Spleen (tissue), 11 donors: ENCODE measurements around the gene FAM20C. TPM values are rescaled to one million over a fixed set of nuclear protein-coding genes. Genes with fewer than 3 reads are reported as not detected.

Experiments
- DNase-seq: peaks from one replicate; pipeline ENCODE4 v3.0.0-alpha.2; 2020
- H3K27ac ChIP-seq, 8 donors: fragments of 200-600 bp; sonication (generic) in 7 of 8; 1 replicate in 4 of 8; 2 replicates in 4 of 8; pipeline versions ENCODE4 v1.5.0 to v1.8.0; 2016 to 2021; ENCODE audit warnings: inconsistent platforms in 4 of 8, mild to moderate bottlenecking in 4 of 8, moderate library complexity in 1 of 8
- H3K27me3 ChIP-seq, 7 donors: fragments of 200-600 bp; sonication (generic) in 6 of 7; replicated peaks in 1 of 7; 1 replicate in 4 of 7; 2 replicates in 3 of 7; pipeline versions ENCODE4 v1.5.0 to v1.8.0; 2016 to 2021; ENCODE audit warnings: inconsistent platforms in 3 of 7, mild to moderate bottlenecking in 1 of 7
- H3K36me3 ChIP-seq, 6 donors: fragments of 200-600 bp; sonication (generic) in 5 of 6; 1 replicate in 4 of 6; 2 replicates in 2 of 6; pipeline versions ENCODE4 v1.5.0 to v1.8.0; 2016 to 2021; ENCODE audit warnings: inconsistent platforms in 2 of 6
- H3K4me1 ChIP-seq, 6 donors: fragments of 200-600 bp; sonication (generic) in 5 of 6; 1 replicate in 3 of 6; 2 replicates in 3 of 6; pipeline versions ENCODE4 v1.5.0 to v1.8.0; 2016 to 2021; ENCODE audit warnings: inconsistent platforms in 3 of 6
- H3K4me3 ChIP-seq, 8 donors: fragments of 200-600 bp; sonication (generic) in 7 of 8; 1 replicate in 4 of 8; 2 replicates in 4 of 8; pipeline versions ENCODE4 v1.5.0 to v1.8.0; 2016 to 2021; ENCODE audit warnings: inconsistent platforms in 4 of 8, mild to moderate bottlenecking in 4 of 8, moderate library complexity in 2 of 8
- H3K9me3 ChIP-seq, 8 donors: fragments of 200-600 bp; sonication (generic) in 7 of 8; 1 replicate in 4 of 8; 2 replicates in 4 of 8; pipeline versions ENCODE4 v1.5.0 to v1.8.0; 2016 to 2021; ENCODE audit warnings: inconsistent platforms in 4 of 8
- POLR2A ChIP-seq, 3 donors: fragments of 450-650 bp; IDR thresholded peaks; one replicate each; pipeline ENCODE4 v1.5.1; 2017; ENCODE audit warnings: antibody characterized with exemption in 3 of 3, mild to moderate bottlenecking in 1 of 3
- POLR2AphosphoS5 ChIP-seq, 3 donors: sonication (generic); formaldehyde crosslinking; IDR thresholded peaks; one replicate each; pipeline ENCODE4 v1.5.1; 2017; ENCODE audit warnings: antibody characterized with exemption in 3 of 3
- WGBS, 5 donors: extraction: QIAGEN DNeasy Blood & Tissue Kit in 3 of 5; methylation state at CpG; one replicate each; pipeline versions ENCODE4 v1.1.5 to v1.1.7; 2013 to 2018; 5-methylcytosine and 5-hydroxymethylcytosine counted together
- intact Hi-C: fragments of 100-400 bp; cut with DNase I; formaldehyde crosslinking; loops from one replicate; pipeline ENCODE4 v1.15.0; 2023; ENCODE audit warnings: low total_unique reads
- polyA plus RNA-seq, 3 donors: library from polyadenylated mRNA; stranded (reverse); fragments of 200-250 nt; gene quantifications; one replicate each; pipeline ENCODE4 v1.2.1, GENCODE V29; 2013
- total RNA-seq, 7 donors: library from RNA; depleted of rRNA in 3 of 7; stranded (reverse); fragments of >200 nt in 3 of 7; fragmentation: NEBNext Ultra II Directional in 4 of 7; extraction: Animal tissue kit (Norgen Biotek cat#: 25700) in 4 of 7; gene quantifications; one replicate each; pipeline versions ENCODE4 v1.1.0 to v1.2.1, GENCODE V29; 2016 to 2021
- TF ChIP-seq, protein P1 (sequence below), 11 experiments: fragments of 200-600 bp in 7 of 11; fragments of 450-650 bp in 4 of 11; sonication (generic) in 4 of 11; IDR thresholded peaks in 8 of 11; conservative IDR thresholded peaks in 3 of 11; 1 replicate in 7 of 11; 2 replicates in 4 of 11; pipeline versions ENCODE4 v1.4.0 to v1.8.0; 2016 to 2021; ENCODE audit warnings: antibody characterized with exemption in 11 of 11, inconsistent platforms in 4 of 11, mild to moderate bottlenecking in 1 of 11
- donor health status: healthy with polysubstance abuse.
- donor health status: DM: no; HTN: no; CAD: no; lungs with moderate emphysema.
- donor health status: DM: no; HTN: no; CAD: no.
- donor health status: Bipolar disorder and iron deficiency.
- donor health status: healthy.
- donor health status: DM: no; HTN: no; CAD: no.
- donor health status: DM: yes; HTN: yes; CAD: no.

FAM20C gene
- total and polyA plus RNA-seq, 10 donors = 6.9 to 27.3 (median 14.6) TPM

DNA sequence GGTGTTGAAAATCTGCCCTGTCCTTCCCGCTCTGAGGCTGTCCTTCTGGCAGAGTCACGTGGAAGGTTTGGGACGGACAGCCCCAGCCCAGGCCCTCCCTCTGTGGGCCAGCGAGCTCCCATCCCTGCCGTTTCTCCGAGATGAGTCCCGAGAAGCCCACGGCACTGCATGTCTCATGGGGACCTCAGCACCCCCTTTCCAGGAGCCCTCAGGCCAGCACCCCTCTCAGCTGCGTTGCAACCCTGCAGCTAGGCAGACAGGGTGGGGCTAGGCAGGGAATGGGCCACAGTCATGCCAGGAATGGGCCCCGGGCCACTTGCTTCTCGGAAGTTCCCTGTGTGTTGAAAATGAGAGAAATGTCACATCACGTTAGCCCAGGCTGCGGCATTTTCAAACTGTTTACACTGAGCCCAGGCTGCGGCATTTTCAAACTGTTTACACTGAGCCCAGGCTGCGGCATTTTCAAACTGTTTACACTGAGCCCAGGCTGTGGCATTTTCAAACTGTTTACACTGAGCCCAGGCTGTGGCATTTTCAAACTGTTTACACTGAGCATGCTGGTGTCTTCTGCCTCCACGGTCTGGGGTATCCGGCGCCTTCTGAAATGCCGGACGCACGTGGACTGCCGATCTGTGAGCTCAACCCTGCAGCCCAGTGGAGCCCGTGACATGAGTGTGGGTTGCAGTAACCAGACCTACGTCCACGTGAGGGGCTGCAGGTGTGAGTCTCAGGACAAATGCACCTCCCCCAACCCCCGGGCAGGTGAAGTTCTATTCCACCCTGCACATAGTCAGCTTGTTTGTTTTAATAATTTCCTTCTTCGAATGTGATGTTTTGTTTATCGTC lies 42.6 kb downstream of the FAM20C start:
- H3K27ac ChIP-seq = peak overlapping the region in 6 of 8 donors; percentile 62 to 75 (median 64)
- intact Hi-C loops = no loop called here
- DNase-seq = no peak

DNA sequence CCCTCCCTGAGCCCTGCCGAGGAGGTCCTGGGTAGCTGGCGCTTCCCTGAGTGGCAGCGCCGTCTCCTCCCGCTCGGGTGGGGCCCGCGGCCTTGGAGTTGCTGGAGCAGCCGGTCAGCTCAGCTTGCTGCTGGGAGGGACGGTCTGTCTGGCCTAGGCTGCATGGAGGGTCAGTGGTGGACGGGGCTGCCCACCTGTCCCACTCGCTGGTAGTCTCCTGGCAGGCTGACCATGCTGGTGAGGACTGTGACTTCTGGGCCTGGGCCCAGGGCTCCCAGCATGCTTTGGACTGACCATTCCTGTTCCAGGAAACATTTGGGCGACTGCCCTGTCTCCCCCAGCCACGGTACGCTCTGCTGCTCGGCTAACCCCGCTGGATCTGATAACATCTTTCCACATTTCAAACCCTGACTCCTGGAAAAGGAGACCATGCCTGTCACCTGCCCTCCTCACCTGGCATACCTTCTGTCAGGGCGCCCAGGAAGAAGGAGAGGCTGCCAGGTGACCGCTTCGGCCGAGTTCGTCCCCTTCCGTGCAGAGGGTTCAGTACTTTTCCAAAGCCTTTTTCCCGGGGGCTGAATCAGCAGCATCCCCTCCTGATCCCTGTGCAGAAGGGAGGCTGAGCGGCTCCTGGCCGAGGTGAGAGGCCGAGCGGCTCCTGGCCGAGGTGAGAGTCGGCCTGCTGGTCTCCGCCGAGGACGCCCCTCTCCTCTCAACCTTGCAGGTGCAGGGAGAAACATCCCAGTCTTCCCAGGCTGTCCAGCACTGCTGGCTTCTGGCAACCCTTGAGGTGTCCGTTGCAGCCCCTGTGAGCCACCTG lies 43.4 kb downstream of the FAM20C start:
- TF ChIP-seq, protein P1, sequence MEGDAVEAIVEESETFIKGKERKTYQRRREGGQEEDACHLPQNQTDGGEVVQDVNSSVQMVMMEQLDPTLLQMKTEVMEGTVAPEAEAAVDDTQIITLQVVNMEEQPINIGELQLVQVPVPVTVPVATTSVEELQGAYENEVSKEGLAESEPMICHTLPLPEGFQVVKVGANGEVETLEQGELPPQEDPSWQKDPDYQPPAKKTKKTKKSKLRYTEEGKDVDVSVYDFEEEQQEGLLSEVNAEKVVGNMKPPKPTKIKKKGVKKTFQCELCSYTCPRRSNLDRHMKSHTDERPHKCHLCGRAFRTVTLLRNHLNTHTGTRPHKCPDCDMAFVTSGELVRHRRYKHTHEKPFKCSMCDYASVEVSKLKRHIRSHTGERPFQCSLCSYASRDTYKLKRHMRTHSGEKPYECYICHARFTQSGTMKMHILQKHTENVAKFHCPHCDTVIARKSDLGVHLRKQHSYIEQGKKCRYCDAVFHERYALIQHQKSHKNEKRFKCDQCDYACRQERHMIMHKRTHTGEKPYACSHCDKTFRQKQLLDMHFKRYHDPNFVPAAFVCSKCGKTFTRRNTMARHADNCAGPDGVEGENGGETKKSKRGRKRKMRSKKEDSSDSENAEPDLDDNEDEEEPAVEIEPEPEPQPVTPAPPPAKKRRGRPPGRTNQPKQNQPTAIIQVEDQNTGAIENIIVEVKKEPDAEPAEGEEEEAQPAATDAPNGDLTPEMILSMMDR (IDR thresholded peaks at IDR 0.05 in 8 of 11, conservative IDR thresholded peaks at IDR 0.05 in 3 of 11) = no peak
- TF ChIP-seq POLR2AphosphoS5 (IDR thresholded peaks at IDR 0.05) (peak in 1 of 3 donors; percentile 17), POLR2A (IDR thresholded peaks at IDR 0.05) (no peak)
- intact Hi-C loops = no loop called here
- 73 to 88% (median 83%) methylated on average over 25 to 34 of the region's 34 CpGs for WGBS, 5 donors
- H3K4me1 ChIP-seq = peaks cover 0 to 24% (median 7%) of the 10 kb centered on the region in 6 donors
- H3K9me3 ChIP-seq = no peaks in the 10 kb centered on the region
- peak overlapping the region in 4 of 8 donors; percentile 39 to 75 (median 68) for H3K27ac ChIP-seq
- DNase-seq = no peak
- H3K4me3 ChIP-seq = no peak overlapping the region
- H3K36me3 ChIP-seq = no peaks in the 10 kb centered on the region
- H3K27me3 ChIP-seq = peaks cover 0 to 15% (median 0%) of the 10 kb centered on the region in 7 donors

More for the DNA sequence above, 42.6 kb downstream of the FAM20C start:
- WGBS, 5 donors = 75 to 88% (median 78%) methylated on average over 26 to 28 of the region's 28 CpGs
- H3K27me3 ChIP-seq = peaks cover 0 to 15% (median 0%) of the 10 kb centered on the region in 7 donors
- no peak overlapping the region for H3K4me3 ChIP-seq
- H3K9me3 ChIP-seq = no peaks in the 10 kb centered on the region
- no peak for TF ChIP-seq POLR2A (IDR thresholded peaks at IDR 0.05)
- peak in 1 of 3 donors; percentile 22 for TF ChIP-seq POLR2AphosphoS5 (IDR thresholded peaks at IDR 0.05)
- H3K4me1 ChIP-seq = peaks cover 0 to 23% (median 6%) of the 10 kb centered on the region in 6 donors
- no peaks in the 10 kb centered on the region for H3K36me3 ChIP-seq

DNA sequence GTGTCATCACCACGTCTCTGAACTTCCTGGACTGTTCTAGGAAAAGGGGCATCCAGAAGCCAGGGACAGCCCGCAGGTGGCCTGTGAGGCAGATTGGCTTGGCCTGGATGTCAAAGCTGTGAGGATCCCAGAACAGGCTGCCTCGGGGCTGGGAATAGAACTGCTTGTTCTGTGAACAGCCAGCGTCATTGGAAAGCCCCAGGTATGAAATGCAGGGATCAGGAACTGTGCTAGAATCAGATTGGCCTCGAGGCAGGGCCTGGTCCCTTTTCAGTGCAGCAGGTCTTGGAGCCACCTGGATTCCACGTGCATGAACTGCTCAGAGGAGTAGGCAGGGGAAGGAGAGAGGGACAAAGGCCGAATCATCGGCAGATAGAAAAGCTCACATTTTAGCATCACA lies 44.6 kb downstream of the FAM20C start:
- peaks cover 0 to 32% (median 13%) of the 10 kb centered on the region in 6 donors for H3K4me1 ChIP-seq
- DNase-seq = no peak
- no peaks in the 10 kb centered on the region for H3K9me3 ChIP-seq
- intact Hi-C loops = no loop called here
- H3K27ac ChIP-seq = no peak overlapping the region
- 81 to 91% (median 85%) methylated on average over 8 of the region's 8 CpGs for WGBS, 5 donors
- peaks cover 0 to 8% (median 0%) of the 10 kb centered on the region in 7 donors for H3K27me3 ChIP-seq
- no peaks in the 10 kb centered on the region for H3K36me3 ChIP-seq
- TF ChIP-seq, protein P1 (IDR thresholded peaks at IDR 0.05 in 8 of 11, conservative IDR thresholded peaks at IDR 0.05 in 3 of 11) = no peak
- no peak for TF ChIP-seq POLR2AphosphoS5 (IDR thresholded peaks at IDR 0.05)
- TF ChIP-seq POLR2A (IDR thresholded peaks at IDR 0.05) = no peak
- no peak overlapping the region for H3K4me3 ChIP-seq

DNA sequence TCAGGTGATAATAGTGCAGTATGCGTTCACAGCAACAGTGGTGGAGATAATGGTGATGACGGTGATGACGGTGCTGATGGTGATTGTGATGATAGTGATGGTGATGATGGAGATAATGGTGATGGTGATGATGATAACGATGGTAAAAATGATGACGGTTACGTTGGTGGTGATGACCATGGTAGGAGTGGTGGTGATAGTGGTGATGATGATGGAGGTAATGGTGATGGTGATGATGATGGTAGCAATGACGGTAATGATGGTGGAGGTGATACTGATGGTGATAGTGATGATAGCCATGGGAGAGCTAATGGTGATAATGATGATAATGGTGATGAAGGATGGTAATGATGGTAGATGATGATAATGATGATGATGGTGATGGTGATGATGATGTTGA lies 45.0 kb downstream of the FAM20C start:
- Histone ChIP-seq H3K27me3 (peaks cover 0 to 8% (median 0%) of the 10 kb centered on the region in 7 donors), H3K4me1 (peaks cover 0 to 32% (median 13%) of the 10 kb centered on the region in 6 donors), H3K9me3 (no peaks in the 10 kb centered on the region), H3K27ac (no peak overlapping the region), H3K4me3 (no peak overlapping the region), H3K36me3 (no peaks in the 10 kb centered on the region)
- WGBS, 5 donors = 82 to 91% (median 87%) methylated on average over 7 of the region's 7 CpGs
- intact Hi-C loops = no loop called here
- DNase-seq = no peak
- TF ChIP-seq, protein P1 (IDR thresholded peaks at IDR 0.05 in 8 of 11, conservative IDR thresholded peaks at IDR 0.05 in 3 of 11) = no peak
- TF ChIP-seq POLR2A (IDR thresholded peaks at IDR 0.05) (no peak), POLR2AphosphoS5 (IDR thresholded peaks at IDR 0.05) (no peak)
